WTC11 (cell line): ENCODE results near the gene IL12RB1. TPM values are rescaled to one million over a fixed set of nuclear protein-coding genes. Genes with fewer than 3 reads are reported as not detected.

Experiments
- ATAC-seq: fragments of 200-7000 bp; cut with Tn5 transposase; 2 replicates; pipeline ENCODE4 v1.10.0; 2021; ENCODE audit warnings: mild to moderate bottlenecking, moderate library complexity
- CTCF ChIA-PET: fragments of 300-600 bp; sonication (Branson Sonifier 250); formaldehyde crosslinking; loops from one replicate; lab custom pipeline; 2021; ENCODE audit warnings: antibody characterized with exemption; lab: Charles Lee
- POLR2A ChIA-PET: fragments of 350-600 bp; sonication (Branson Sonifier 250); formaldehyde crosslinking; loops from one replicate; lab custom pipeline; 2021; ENCODE audit warnings: antibody characterized with exemption; lab: Charles Lee
- DNase-seq: peaks from one replicate; pipeline ENCODE4 v3.0.0; 2021; ENCODE audit warnings: low spot score
- H3K27ac Mint-ChIP-seq: 2 replicates; pipeline ENCODE4 v1.8.0; 2021; ENCODE audit warnings: mixed read lengths
- H3K27me3 Mint-ChIP-seq: 2 replicates; pipeline ENCODE4 v1.8.0; 2021; ENCODE audit warnings: low read depth, mild to moderate bottlenecking, moderate library complexity, mixed read lengths
- H3K36me3 Mint-ChIP-seq: 2 replicates; pipeline ENCODE4 v1.8.0; 2021; ENCODE audit warnings: mixed read lengths
- H3K4me1 Mint-ChIP-seq: 2 replicates; pipeline ENCODE4 v1.8.0; 2022; ENCODE audit warnings: mixed read lengths
- H3K4me3 Mint-ChIP-seq: 2 replicates; pipeline ENCODE4 v1.8.0; 2021; ENCODE audit warnings: mild to moderate bottlenecking, moderate library complexity, mixed read lengths
- H3K9me3 Mint-ChIP-seq: 2 replicates; pipeline ENCODE4 v1.8.0; 2021; ENCODE audit warnings: mixed read lengths
- ATF2 ChIP-seq: sonication (generic); formaldehyde crosslinking; IDR thresholded peaks from 2 replicates; pipeline ENCODE4 v1.8.1; 2022; ENCODE audit warnings: low read depth, missing genetic modification reagents, borderline replicate concordance
- CREM ChIP-seq: sonication (generic); formaldehyde crosslinking; IDR thresholded peaks from 2 replicates; pipeline ENCODE4 v1.8.1; 2022; ENCODE audit warnings: mild to moderate bottlenecking, missing genetic modification reagents, moderate library complexity
- CTCF ChIP-seq: fragments of 200-600 bp; IDR thresholded peaks from 2 replicates; pipeline ENCODE4 v1.8.0; 2022; ENCODE audit warnings: antibody characterized with exemption
- E2F4 ChIP-seq: sonication (generic); formaldehyde crosslinking; IDR thresholded peaks from 2 replicates; pipeline ENCODE4 v1.8.1; 2022; ENCODE audit warnings: low read depth, mild to moderate bottlenecking, moderate library complexity, missing genetic modification reagents, borderline replicate concordance
- EMX1 ChIP-seq: fragments of 250-450 bp; sonication (Bioruptor Pico); IDR thresholded peaks from 2 replicates; pipeline ENCODE4 v1.8.0; 2021; ENCODE audit warnings: mild to moderate bottlenecking
- ETV6 ChIP-seq: sonication (generic); formaldehyde crosslinking; IDR thresholded peaks from 2 replicates; pipeline ENCODE4 v1.8.1; 2022; ENCODE audit warnings: mild to moderate bottlenecking, missing genetic modification reagents
- FOXJ3 ChIP-seq: sonication (generic); formaldehyde crosslinking; IDR thresholded peaks from 2 replicates; pipeline ENCODE4 v1.9.0; 2021; ENCODE audit warnings: missing genetic modification reagents, mild to moderate bottlenecking, borderline replicate concordance
- JAZF1 ChIP-seq: fragments of 250-450 bp; sonication (Bioruptor Pico); IDR thresholded peaks from 2 replicates; pipeline ENCODE4 v1.9.0; 2021; ENCODE audit warnings: moderate library complexity, mild to moderate bottlenecking, inconsistent platforms
- MYBL2 ChIP-seq: sonication (generic); formaldehyde crosslinking; IDR thresholded peaks from 2 replicates; pipeline ENCODE4 v1.8.1; 2023; ENCODE audit warnings: mild to moderate bottlenecking, moderate library complexity, missing genetic modification reagents
- OVOL2 ChIP-seq: fragments of 250-450 bp; sonication (Bioruptor Pico); IDR thresholded peaks from 2 replicates; pipeline ENCODE4 v1.9.0; 2021; ENCODE audit warnings: mild to moderate bottlenecking, borderline replicate concordance
- RORB ChIP-seq: fragments of 250-450 bp; sonication (Bioruptor Pico); IDR thresholded peaks from 2 replicates; pipeline ENCODE4 v1.9.0; 2021; ENCODE audit warnings: mild to moderate bottlenecking
- SMAD3 ChIP-seq: sonication (generic); formaldehyde crosslinking; IDR thresholded peaks from 2 replicates; pipeline ENCODE4 v1.8.0; 2022; ENCODE audit warnings: missing genetic modification reagents, mild to moderate bottlenecking, borderline replicate concordance
- SOX15 ChIP-seq: fragments of 250-450 bp; sonication (Bioruptor Pico); IDR thresholded peaks from 2 replicates; pipeline ENCODE4 v1.9.0; 2021; ENCODE audit warnings: mild to moderate bottlenecking
- SP1 ChIP-seq: sonication (generic); formaldehyde crosslinking; conservative IDR thresholded peaks from 2 replicates; pipeline ENCODE4 v1.8.1; 2022; ENCODE audit warnings: missing genetic modification reagents
- TCF7 ChIP-seq: sonication (generic); formaldehyde crosslinking; IDR thresholded peaks from 2 replicates; pipeline ENCODE4 v1.8.0; 2022; ENCODE audit warnings: mild to moderate bottlenecking, low read depth, missing genetic modification reagents, moderate library complexity
- TEAD1 ChIP-seq: sonication (generic); formaldehyde crosslinking; IDR thresholded peaks from 2 replicates; pipeline ENCODE4 v1.8.0; 2022; ENCODE audit warnings: mild to moderate bottlenecking, missing genetic modification reagents
- USF2 ChIP-seq: sonication (generic); formaldehyde crosslinking; IDR thresholded peaks from 2 replicates; pipeline ENCODE4 v1.8.1; 2023; ENCODE audit warnings: mild to moderate bottlenecking, missing genetic modification reagents, moderate library complexity
- ZBTB43 ChIP-seq: sonication (generic); formaldehyde crosslinking; IDR thresholded peaks from 2 replicates; pipeline ENCODE4 v1.8.1; 2023; ENCODE audit warnings: mild to moderate bottlenecking, missing genetic modification reagents
- ZNF121 ChIP-seq: sonication (generic); formaldehyde crosslinking; IDR thresholded peaks from 2 replicates; pipeline ENCODE4 v1.8.0; 2023; ENCODE audit warnings: missing genetic modification reagents
- ZNF416 ChIP-seq: fragments of 250-450 bp; sonication (Bioruptor Pico); IDR thresholded peaks from 2 replicates; pipeline ENCODE4 v1.9.0; 2021; ENCODE audit warnings: mild to moderate bottlenecking, inconsistent platforms
- ZNF512 ChIP-seq: sonication (generic); formaldehyde crosslinking; IDR thresholded peaks from 2 replicates; pipeline ENCODE4 v1.8.1; 2022; ENCODE audit warnings: missing genetic modification reagents, borderline replicate concordance
- ZNF671 ChIP-seq: fragments of 250-450 bp; sonication (Bioruptor Pico); IDR thresholded peaks from 2 replicates; pipeline ENCODE4 v1.8.0; 2021; ENCODE audit warnings: mild to moderate bottlenecking
- total RNA-seq: library from RNA; stranded (reverse); gene quantifications from 3 replicates; pipeline ENCODE4 v1.2.3, GENCODE V29; 2021
- TF ChIP-seq, protein P1 (sequence below): fragments of 250-450 bp; sonication (Bioruptor Pico); IDR thresholded peaks from 2 replicates; pipeline ENCODE4 v1.9.0; 2021; ENCODE audit warnings: mild to moderate bottlenecking

The IL12RB1 gene
- total RNA-seq, 1 experiment from 2014 or later = not detected

DNA sequence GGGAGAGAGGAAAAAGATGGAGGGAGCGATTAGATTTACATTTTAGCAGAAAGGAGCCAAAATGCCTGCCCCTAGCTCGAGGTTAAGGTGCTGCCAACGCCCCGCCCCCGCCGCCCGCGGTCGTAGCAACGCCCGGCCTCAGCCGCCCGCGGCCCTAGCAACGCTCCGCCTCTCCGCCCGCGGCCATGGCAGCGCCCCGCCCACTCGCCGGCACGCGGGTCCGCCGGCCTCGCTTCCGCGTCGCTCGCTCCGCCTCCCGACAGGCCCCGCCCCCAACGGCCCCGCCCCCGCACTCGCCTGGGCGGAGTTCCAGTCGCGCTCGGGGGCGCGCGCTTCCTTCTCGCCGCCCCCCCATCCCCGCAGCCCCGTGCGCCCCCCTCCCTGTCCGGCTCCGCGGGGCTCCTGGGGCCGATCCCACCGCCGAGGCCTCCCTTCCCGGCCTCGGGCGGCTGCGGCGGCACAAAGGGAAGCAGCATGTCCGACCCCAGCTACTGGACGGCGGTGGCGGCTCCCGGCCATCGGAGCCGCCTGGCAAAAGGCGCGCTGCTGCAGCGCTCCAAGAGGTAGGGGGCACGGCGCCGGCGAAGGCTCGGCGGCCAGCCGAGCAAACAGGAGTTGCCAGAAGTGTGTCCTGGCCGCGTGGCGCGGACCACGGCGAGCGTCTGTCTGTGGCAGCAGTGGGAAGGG is 31.1 kb upstream of the IL12RB1 start (continued):
- TF ChIP-seq USF2 (CRISPR knock-in tag) (peak; percentile 27), ATF2 (CRISPR knock-in tag) (no peak), MYBL2 (CRISPR knock-in tag) (no peak), ETV6 (CRISPR knock-in tag) (0 out of 2 replicates have a peak, but pooled peaks have one; percentile 41), ZNF121 (CRISPR knock-in tag) (no peak), ZNF512 (CRISPR knock-in tag) (no peak)
- TF ChIP-seq, protein P1, sequence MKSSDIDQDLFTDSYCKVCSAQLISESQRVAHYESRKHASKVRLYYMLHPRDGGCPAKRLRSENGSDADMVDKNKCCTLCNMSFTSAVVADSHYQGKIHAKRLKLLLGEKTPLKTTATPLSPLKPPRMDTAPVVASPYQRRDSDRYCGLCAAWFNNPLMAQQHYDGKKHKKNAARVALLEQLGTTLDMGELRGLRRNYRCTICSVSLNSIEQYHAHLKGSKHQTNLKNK = no peak
- TF ChIP-seq, all 79 proteins: peak for 5

DNA sequence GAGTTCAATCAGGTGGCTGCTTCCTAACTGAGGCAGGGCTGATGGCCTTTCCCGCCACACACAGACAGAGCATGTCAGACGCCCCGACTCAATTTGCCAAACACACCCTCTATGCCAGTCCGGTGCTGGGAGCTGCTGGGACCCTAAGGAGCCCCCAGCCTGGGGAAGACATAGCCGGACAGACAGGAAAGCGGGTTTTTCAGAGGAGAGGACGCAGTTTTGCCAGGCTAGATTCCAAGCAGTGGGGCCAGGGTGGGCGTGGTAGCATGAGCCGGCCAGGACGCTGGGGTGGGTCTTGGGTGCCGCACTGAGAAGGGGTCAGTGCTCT is 30.6 kb upstream of the IL12RB1 start:
- Mint-ChIP-seq H3K9me3 (no peaks in the 10 kb centered on the region), H3K27me3 (peaks cover 9% of the 10 kb centered on the region), H3K4me3 (peak overlapping the region; percentile 70), H3K36me3 (no peaks in the 10 kb centered on the region), H3K27ac (peak overlapping the region; percentile 83), H3K4me1 (peaks cover 30% of the 10 kb centered on the region)
- DNase-seq (no peak), ATAC-seq (no peak)
- TF ChIP-seq ZBTB43 (CRISPR knock-in tag) (no peak), SP1 (no peak), ZNF416 (CRISPR knock-in tag) (no peak), EMX1 (no peak), FOXJ3 (CRISPR knock-in tag) (no peak), SMAD3 (no peak), TCF7 (CRISPR knock-in tag) (no peak)
- TF ChIP-seq, protein P1 = no peak
- ChIA-PET POLR2A (interaction anchor here (0.6 kb wide), 1 partner anchor 102 kb away, joined by 5 read pairs; no protein-coding TSS in a partner anchor), CTCF (interaction anchor here (0.6 to 2.1 kb wide), 13 partner anchors 8 to 299 kb away, joined by 3 to 11 read pairs (median 5); partner anchors contain the start of genes CCDC124, MAST3 and PIK3R2)

DNA sequence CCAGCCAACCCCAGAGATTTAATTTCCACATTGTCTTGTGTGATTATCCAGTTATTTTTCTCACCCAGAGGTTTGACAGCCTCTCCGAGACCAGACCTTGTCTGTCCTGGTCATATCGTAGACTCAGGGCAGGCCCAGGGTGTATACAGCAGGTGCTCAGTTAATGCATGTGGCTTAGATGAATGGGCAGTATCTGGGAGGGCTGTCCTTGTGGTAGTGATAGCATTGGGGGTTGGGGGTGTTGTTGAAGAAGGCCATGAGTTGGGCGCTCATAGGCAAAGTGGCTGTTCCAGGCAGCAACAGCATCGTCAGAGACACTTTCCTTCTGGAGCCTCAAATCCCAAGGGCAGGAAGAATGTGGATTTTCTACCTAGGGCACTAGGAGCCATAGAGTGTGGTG is 27.7 kb upstream of the IL12RB1 start:
- CTCF ChIA-PET = interaction anchor here (1.8 kb wide), 1 partner anchor 47 kb away, joined by 40 read pairs; no protein-coding TSS in a partner anchor
- DNase-seq (no peak), ATAC-seq (no peak)
- Mint-ChIP-seq H3K27ac (no peak overlapping the region), H3K36me3 (no peaks in the 10 kb centered on the region), H3K4me1 (peaks cover 21% of the 10 kb centered on the region), H3K4me3 (no peak overlapping the region), H3K27me3 (peaks cover 17% of the 10 kb centered on the region), H3K9me3 (no peaks in the 10 kb centered on the region)
- POLR2A ChIA-PET = no interaction called here
- no peak for TF ChIP-seq CREM (CRISPR knock-in tag)
- no peak for TF ChIP-seq SMAD3
- no peak for TF ChIP-seq TEAD1 (CRISPR knock-in tag)
- no peak for TF ChIP-seq OVOL2 (CRISPR knock-in tag)
- TF ChIP-seq E2F4 = no peak
- no peak for TF ChIP-seq SOX15 (CRISPR knock-in tag)
- TF ChIP-seq JAZF1 (CRISPR knock-in tag) = no peak
- TF ChIP-seq CTCF = no peak
- no peak for TF ChIP-seq ZNF671 (CRISPR knock-in tag)
- TF ChIP-seq RORB (CRISPR knock-in tag) = no peak
- TF ChIP-seq ZBTB43 (CRISPR knock-in tag) = no peak
